ENCODE measurements around the gene CPNE7.
"Not testable (repeated sequence)": the region's sequence is repeated elsewhere in the genome, so short reads cannot be mapped to it uniquely, and the experiment has no call there.

Gene CPNE7

GRCh38 chr16:89583895-89584644 is 8.5 kb downstream of the CPNE7 start:
- no peak for DNase-seq (ENCODE audit: low read depth)

DNA sequence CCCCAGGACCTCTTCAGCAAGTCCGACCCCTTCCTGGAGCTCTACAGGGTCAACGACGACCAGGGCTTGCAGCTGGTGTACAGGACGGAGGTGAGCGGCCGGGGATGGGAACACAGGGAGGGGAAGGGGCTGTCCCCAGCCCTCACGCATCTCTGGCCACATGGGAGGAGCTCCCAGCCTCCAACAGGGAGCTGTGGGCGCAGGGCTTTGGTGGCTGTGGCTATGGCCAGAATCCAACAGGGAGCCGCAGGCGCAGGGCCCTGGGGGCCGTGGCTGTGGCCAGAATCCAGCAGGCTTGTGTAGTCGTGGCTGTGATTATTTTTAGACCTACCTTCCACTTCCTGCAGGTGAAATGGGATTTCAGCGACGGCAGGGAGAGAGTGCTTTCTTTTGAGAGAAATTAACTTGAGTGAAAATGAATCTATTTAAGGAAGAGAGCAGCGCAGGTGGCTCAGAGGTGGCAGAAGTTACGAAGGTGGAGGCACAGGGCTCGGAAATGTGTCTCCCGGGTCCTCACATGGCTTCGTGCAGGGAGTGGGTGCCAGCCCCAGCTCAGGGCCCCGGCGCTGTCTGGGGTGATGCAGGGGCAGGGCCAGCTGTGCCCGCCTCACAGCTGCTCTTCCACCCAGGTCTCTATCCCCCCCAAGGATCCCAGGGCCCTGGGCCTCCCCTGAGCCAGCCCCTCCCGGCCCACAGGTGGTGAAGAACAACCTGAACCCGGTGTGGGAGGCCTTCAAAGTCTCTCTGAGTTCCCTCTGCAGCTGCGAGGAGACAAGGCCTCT is 9.4 kb downstream of the CPNE7 start:
- DNase-seq (ENCODE audit: low read depth), result no peak

DNA sequence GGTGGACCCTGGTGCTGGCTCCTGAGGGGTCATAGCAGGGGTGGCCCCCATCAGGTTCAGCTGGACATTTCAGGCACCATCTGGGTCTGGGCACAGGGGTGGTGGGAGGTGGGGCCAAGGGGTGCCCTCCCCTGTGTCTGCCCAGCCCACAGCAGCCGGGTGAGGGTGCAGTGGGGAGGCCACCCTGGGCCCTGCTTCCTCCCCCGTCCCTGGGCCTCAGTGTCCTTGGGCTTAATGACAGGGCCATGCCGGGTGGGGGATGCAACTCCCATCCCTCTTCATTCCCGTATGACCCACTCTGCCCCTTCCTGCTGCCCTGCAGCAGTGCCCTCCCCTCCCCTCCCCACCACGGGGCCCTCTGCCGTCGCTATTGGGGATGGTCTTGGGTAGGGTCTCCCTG is 10.7 kb downstream of the CPNE7 start:
- DNase-seq (ENCODE audit: low read depth), result no peak

DNA sequence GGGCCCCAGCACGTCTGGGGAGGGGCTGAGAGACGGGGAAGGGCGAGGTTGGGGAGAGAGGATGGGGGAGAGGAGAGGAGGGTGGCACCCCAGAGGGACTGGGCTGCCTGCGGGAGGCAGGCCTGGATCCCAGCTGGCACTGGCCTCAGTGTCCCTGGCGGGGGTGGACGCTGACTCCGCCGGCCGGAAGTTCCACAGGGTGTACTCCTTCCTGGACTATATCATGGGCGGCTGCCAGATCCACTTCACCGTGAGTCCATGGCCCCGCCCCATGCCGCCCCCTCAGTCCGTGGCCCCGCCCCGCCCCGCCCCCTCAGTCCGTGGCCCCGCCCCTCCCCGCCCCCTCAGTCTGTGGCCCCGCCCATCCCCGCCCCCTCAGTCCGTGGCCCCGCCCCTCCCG is 11.3 kb downstream of the CPNE7 start:
- DNase-seq (ENCODE audit: low read depth), result peak; percentile 24

- not testable (repeated sequence) for DNase-seq (ENCODE audit: low read depth)
Observed at GRCh38 chr16:89587676-89588075, 12.1 kb downstream of the CPNE7 start.

DNA sequence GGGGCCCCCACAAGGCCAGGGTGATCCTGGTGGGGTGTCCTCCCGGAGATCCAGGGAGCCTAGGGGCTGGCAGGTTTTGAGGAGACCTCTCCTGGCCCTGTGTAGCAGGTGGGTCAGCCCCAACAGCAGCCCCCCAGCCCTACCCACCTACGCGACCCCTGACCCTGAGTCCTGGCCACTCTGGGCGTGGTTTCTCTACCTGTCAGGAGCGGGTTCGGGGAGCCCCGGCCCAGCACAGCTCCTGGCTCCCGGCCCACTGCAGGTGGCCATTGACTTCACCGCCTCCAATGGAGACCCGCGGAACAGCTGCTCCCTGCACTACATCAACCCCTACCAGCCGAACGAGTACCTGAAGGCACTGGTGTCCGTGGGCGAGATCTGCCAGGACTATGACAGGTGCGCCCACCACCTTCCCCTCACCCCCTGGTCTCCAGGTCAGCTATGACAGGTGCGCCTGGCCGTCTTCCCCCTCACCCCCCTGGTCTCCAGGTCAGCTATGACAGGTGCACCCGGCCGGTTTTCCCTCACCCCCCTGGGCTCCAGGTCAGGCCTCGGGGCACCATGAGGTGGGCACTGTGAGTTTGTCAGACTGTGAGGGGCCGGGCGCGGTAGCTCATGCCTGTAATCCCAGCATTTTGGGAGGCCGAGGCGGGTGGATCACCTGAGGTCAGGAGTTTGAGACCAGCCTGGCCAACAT is 13.0 kb downstream of the CPNE7 start:
- DNase-seq (ENCODE audit: low read depth), result no peak

DNA sequence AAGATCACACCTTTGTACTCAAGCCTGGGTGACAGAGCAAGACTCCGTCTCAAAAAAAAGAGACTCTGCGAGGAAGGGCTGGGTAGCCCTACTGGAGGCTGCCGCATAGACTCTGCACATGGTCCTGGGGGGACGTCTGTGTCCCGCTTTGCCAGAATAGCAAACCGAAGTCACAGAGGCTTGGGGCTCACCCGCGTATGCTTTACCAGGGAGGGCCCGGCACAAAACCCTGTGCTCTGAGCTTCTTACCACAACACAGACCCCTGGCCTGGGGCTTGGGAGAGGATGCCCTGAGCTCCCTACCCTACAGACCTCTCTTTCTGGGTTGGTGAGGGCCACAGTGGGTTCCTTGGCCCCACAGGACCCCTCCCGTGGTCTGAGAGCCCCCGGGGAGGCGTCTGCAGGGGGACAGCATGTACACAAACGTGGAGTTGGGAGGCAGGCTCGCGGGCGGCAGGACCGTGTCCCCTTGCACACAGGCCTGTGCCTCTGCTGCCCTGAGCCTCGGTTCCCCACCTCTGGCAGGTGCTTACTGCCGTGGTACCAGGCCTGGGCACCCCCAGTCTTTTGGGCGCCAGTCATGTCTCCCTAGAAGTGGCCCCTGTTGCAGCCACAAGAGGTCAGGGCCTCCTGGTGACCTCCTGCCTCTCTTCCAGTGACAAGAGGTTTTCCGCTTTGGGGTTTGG is 13.8 kb downstream of the CPNE7 start:
- no peak for DNase-seq (ENCODE audit: low read depth)

- no peak for DNase-seq (ENCODE audit: low read depth)
Observed at GRCh38 chr16:89593841-89594240, 18.3 kb downstream of the CPNE7 start.

DNA sequence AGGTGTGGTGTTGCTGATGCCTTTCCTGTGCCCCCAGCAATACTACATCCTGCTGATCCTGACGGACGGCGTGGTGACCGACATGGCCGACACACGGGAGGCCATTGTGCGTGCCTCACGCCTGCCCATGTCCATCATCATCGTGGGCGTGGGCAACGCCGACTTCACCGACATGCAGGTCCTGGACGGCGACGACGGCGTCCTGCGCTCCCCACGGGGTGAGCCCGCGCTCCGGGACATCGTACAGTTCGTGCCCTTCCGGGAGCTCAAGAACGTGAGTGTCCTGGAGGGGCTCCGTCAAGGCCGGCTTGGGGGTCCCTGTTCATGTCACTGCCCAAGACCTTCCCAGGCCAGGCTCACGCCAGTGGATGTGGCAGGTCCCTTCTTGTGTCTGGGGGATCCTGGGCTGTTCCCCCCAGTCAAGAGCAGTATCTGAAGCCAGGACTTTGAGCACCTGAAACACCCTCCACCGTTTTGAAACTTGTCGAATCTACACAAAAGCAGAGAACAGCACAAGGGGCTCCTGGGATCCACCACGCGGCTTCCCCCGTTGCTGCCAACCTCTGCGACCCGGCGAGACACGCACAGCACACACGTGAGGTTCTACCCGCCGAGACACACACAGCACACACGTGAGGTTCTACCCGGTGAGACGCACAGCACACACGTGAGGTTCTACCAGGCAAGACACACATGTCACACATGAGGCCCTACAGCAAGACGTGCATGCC is 19.9 kb downstream of the CPNE7 start:
- no peak for DNase-seq (ENCODE audit: low read depth)

DNA sequence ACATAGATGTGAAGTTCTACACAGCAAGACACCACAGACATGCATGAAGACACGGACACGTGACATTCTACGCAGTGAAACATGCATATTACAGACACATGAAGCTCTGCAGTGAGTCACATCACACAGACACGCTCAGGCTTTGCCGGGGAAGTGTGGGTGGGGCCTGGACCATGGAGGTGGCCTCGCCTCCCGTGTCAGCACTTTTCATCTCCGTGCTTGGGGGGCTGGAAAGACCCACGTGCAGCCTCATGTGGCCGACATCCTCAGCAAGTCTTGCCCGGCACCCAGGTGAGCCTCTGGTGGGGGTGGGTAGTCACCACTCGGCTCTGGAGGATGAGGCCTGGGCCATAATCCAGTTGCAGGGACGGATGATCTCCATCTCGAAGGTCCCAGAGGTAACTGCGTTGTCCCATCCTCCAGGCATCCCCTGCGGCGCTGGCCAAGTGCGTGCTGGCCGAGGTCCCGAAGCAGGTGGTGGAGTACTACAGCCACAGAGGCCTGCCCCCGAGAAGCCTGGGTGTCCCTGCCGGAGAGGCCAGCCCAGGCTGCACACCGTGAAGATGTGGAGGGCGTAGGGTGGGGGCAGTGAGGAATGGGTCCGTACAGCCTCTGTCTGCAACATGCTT is 20.6 kb downstream of the CPNE7 start:
- no peak for DNase-seq (ENCODE audit: low read depth)

- no peak for DNase-seq (ENCODE audit: low read depth)
Observed at GRCh38 chr16:89596957-89597649, 21.5 kb downstream of the CPNE7 start.

- peak; percentile 56 for DNase-seq (ENCODE audit: low read depth)
Observed at GRCh38 chr16:89598199-89598598, 22.6 kb downstream of the CPNE7 start.

GRCh38 chr16:89599451-89599858 is 23.9 kb downstream of the CPNE7 start:
- DNase-seq (ENCODE audit: low read depth), result peak; percentile 27

DNA sequence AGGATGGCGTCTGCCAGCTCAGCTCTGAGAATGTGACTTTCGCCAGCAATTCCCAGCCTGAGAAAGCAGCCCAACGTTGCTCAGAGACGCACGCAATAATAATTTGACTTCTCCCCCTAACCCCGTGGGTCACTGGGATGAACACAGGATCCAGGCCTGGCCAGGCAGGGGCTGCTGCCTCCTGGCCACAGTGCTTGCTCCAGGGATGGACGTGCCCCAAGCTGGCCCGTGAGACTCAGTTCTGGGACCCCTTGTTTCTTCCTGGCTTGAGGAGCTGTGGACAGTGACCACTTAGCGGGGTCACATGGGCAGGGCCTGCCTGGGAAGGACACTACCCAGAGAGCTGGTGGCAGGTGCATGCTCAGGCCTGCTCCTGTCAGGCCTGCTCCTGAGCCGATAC is 24.3 kb downstream of the CPNE7 start:
- no peak for DNase-seq (ENCODE audit: low read depth)

GRCh38 chr16:89600427-89600826 is 24.9 kb downstream of the CPNE7 start:
- DNase-seq (ENCODE audit: low read depth), result no peak

GRCh38 chr16:89600956-89601355 is 25.4 kb downstream of the CPNE7 start:
- peak; percentile 36 for DNase-seq (ENCODE audit: low read depth)

- DNase-seq (ENCODE audit: low read depth), result no peak
Observed at GRCh38 chr16:89601906-89602272, 26.3 kb downstream of the CPNE7 start.

DNA sequence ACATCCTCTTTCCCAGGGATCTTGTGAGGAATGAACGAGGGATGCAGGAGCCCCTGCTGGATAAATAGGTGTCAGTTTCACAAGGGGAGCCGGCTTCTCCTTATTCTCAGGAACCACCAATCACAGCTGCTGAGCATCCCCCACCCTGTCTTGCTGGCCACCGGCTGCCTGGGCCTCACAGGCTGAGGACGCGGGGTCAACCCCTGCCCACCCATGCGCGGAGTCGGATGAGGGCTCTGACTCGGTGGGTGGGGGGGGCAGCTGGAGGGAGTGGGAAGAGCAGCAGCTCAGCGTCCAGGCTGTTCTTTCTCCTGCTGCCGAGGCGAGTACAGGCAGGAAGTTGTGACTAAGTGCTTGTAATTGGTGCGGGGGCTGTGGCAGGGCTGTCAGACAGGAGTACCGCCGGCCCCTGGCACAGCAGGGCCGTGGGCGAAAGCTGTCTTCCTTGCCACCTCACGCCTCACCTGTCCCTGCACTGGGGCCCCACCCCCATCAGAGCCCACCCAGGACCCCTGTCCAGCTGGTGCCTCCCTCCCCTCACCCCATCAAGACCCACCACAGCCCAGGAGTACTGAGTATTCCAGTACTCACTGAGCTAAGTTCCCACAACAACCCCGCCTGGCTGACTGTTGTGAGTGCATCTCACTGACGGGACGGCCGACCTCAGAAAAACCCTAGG is 26.9 kb downstream of the CPNE7 start:
- peak; percentile 88 for DNase-seq (ENCODE audit: low read depth)

GRCh38 chr16:89602952-89603590 is 27.5 kb downstream of the CPNE7 start:
- no peak for DNase-seq (ENCODE audit: low read depth)
